ENCODE data around the gene FBXW2. TPM values are rescaled to one million over a fixed set of nuclear protein-coding genes. Genes with fewer than 3 reads are reported as not detected.
A peak's percentile ranks its signal among the peaks of the same experiment; 100 is the strongest.

FBXW2 gene
- total RNA-seq = 36.9 and 41.0 TPM in 2 replicates

GRCh38 chr9:120792898-120793765 lies at the start of gene FBXW2:
FBXW2 (minus strand) TSS chr9:120793416; CDS start chr9:120788258, 5,158 bp downstream.
- Histone ChIP-seq H3K27me3 (ENCODE audit: insufficient read depth, low read length) (no peaks in the 10 kb centered on the region), H3K4me1 (ENCODE audit: insufficient read depth, low read length) (peaks cover 16% of the 10 kb centered on the region), H3K36me3 (ENCODE audit: insufficient read depth, low read length) (peaks cover 9% of the 10 kb centered on the region), H3K79me2 (ENCODE audit: insufficient read depth, low read length) (peaks cover 55% of the 10 kb centered on the region), H3K9me3 (ENCODE audit: low read depth, low read length) (no peaks in the 10 kb centered on the region), H4K20me1 (ENCODE audit: insufficient read depth, low read length) (no peaks in the 10 kb centered on the region), H3K4me3 (ENCODE audit: insufficient read depth, low read length) (peak within 1 kb of the TSS; percentile 90), H3K27ac (ENCODE audit: low read depth, low read length) (peak within 1 kb of the TSS; percentile 93), H2AFZ (ENCODE audit: low read length) (peak within 1 kb of the TSS; percentile 98), H3K4me2 (ENCODE audit: insufficient read depth, low read length) (peak within 1 kb of the TSS; percentile 91)
- peak; percentile 97 for DNase-seq (ENCODE audit: insufficient read length, low spot score, missing footprints)
- no peak for TF ChIP-seq CTCF (IDR thresholded peaks at IDR 0.05; ENCODE audit: extremely low read depth, low read depth, low read length)

GRCh38 chr9:120841930-120842684 lies 48.9 kb upstream of the FBXW2 start:
- Histone ChIP-seq H3K9me3 (ENCODE audit: low read depth, low read length) (no peaks in the 10 kb centered on the region), H3K79me2 (ENCODE audit: insufficient read depth, low read length) (peaks cover 51% of the 10 kb centered on the region), H3K4me2 (ENCODE audit: insufficient read depth, low read length) (peak overlapping the region; percentile 98), H3K4me3 (ENCODE audit: insufficient read depth, low read length) (peak overlapping the region; percentile 98), H4K20me1 (ENCODE audit: insufficient read depth, low read length) (peaks cover 5% of the 10 kb centered on the region), H3K27me3 (ENCODE audit: insufficient read depth, low read length) (no peaks in the 10 kb centered on the region), H3K4me1 (ENCODE audit: insufficient read depth, low read length) (peaks cover 19% of the 10 kb centered on the region), H2AFZ (ENCODE audit: low read length) (peak overlapping the region; percentile 100), H3K27ac (ENCODE audit: low read depth, low read length) (peak overlapping the region; percentile 94), H3K36me3 (ENCODE audit: insufficient read depth, low read length) (no peaks in the 10 kb centered on the region)
- no peak for TF ChIP-seq CTCF (IDR thresholded peaks at IDR 0.05; ENCODE audit: extremely low read depth, low read depth, low read length)
- peak; percentile 34 for DNase-seq (ENCODE audit: insufficient read length, low spot score, missing footprints)

GRCh38 chr9:120839146-120839545 lies 45.9 kb upstream of the FBXW2 start:
- H3K4me1 ChIP-seq (ENCODE audit: insufficient read depth, low read length) = peaks cover 19% of the 10 kb centered on the region
- H3K36me3 ChIP-seq (ENCODE audit: insufficient read depth, low read length) = peaks cover 5% of the 10 kb centered on the region
- peaks cover 8% of the 10 kb centered on the region for H4K20me1 ChIP-seq (ENCODE audit: insufficient read depth, low read length)
- no peak for DNase-seq (ENCODE audit: insufficient read length, low spot score, missing footprints)
- peak overlapping the region; percentile 40 for H3K27ac ChIP-seq (ENCODE audit: low read depth, low read length)
- H3K79me2 ChIP-seq (ENCODE audit: insufficient read depth, low read length) = peaks cover 70% of the 10 kb centered on the region
- H3K27me3 ChIP-seq (ENCODE audit: insufficient read depth, low read length) = no peaks in the 10 kb centered on the region
- H3K4me3 ChIP-seq (ENCODE audit: insufficient read depth, low read length) = no peak overlapping the region
- no peak overlapping the region for H2AFZ ChIP-seq (ENCODE audit: low read length)
- no peak for TF ChIP-seq CTCF (IDR thresholded peaks at IDR 0.05; ENCODE audit: extremely low read depth, low read depth, low read length)
- no peak overlapping the region for H3K4me2 ChIP-seq (ENCODE audit: insufficient read depth, low read length)
- no peaks in the 10 kb centered on the region for H3K9me3 ChIP-seq (ENCODE audit: low read depth, low read length)

- Histone ChIP-seq H3K36me3 (ENCODE audit: insufficient read depth, low read length) (peaks cover 8% of the 10 kb centered on the region), H3K4me1 (ENCODE audit: insufficient read depth, low read length) (peaks cover 19% of the 10 kb centered on the region), H3K79me2 (ENCODE audit: insufficient read depth, low read length) (peaks cover 72% of the 10 kb centered on the region), H3K27ac (ENCODE audit: low read depth, low read length) (no peak overlapping the region), H4K20me1 (ENCODE audit: insufficient read depth, low read length) (peaks cover 8% of the 10 kb centered on the region), H3K9me3 (ENCODE audit: low read depth, low read length) (no peaks in the 10 kb centered on the region), H3K4me2 (ENCODE audit: insufficient read depth, low read length) (no peak overlapping the region), H2AFZ (ENCODE audit: low read length) (no peak overlapping the region), H3K4me3 (ENCODE audit: insufficient read depth, low read length) (no peak overlapping the region), H3K27me3 (ENCODE audit: insufficient read depth, low read length) (no peaks in the 10 kb centered on the region)
- TF ChIP-seq CTCF (IDR thresholded peaks at IDR 0.05; ENCODE audit: extremely low read depth, low read depth, low read length) = no peak
- DNase-seq (ENCODE audit: insufficient read length, low spot score, missing footprints) = no peak
Measured at GRCh38 chr9:120837921-120838320, 44.7 kb upstream of the FBXW2 start.
